Adrenal gland (tissue), 5 donors: ENCODE measurements around the gene GPR101.

Experiments
- CTCF ChIP-seq, 6 experiments: fragments of 450-650 bp in 4 of 6; fragments of 200-600 bp in 2 of 6; sonication (generic) in 1 of 6; IDR thresholded peaks; 1 replicate in 5 of 6; 2 replicates in 1 of 6; pipeline versions ENCODE4 v1.5.1 to v1.8.0; 2016 to 2021; ENCODE audit warnings: antibody characterized with exemption in 6 of 6, mild to moderate bottlenecking in 2 of 6, moderate library complexity in 1 of 6
- POLR2A ChIP-seq, 2 donors: fragments of 450-650 bp; IDR thresholded peaks; one replicate each; pipeline ENCODE4 v1.6.1; 2017; ENCODE audit warnings: antibody characterized with exemption in 2 of 2, mild to moderate bottlenecking in 2 of 2, moderate library complexity in 1 of 2
- donor health status: DM: no; HTN: no; CAD: no.

- no peak for TF ChIP-seq POLR2A (IDR thresholded peaks at IDR 0.05)
- no peak for TF ChIP-seq CTCF (IDR thresholded peaks at IDR 0.05)
Measured at GRCh38 chrX:137044893-137045292, 11.1 kb upstream of the GPR101 start.
